KOPT-K1 (cell line): ENCODE measurements around the gene DDX39A.
"Not testable (repeated sequence)": the region's sequence is repeated elsewhere in the genome, so short reads cannot be mapped to it uniquely, and the experiment has no call there.

Source experiments
- H3K27ac ChIP-seq: fragments of 200-600 bp; sonication (generic); 2 replicates; pipeline ENCODE4 v1.5.1; 2016; ENCODE audit warnings: antibody characterized with exemption, mild to moderate bottlenecking, low read depth, low read length; ENCODE audit not compliant: poor library complexity, severe bottlenecking
- H3K36me3 ChIP-seq: fragments of 200-600 bp; sonication (generic); 2 replicates; pipeline ENCODE4 v1.5.1; 2017; ENCODE audit warnings: antibody characterized with exemption, mild to moderate bottlenecking, low read length, moderate library complexity; ENCODE audit not compliant: insufficient read depth
- H3K9me3 ChIP-seq: fragments of 200-600 bp; sonication (generic); 2 replicates; pipeline ENCODE4 v1.5.1; 2017; ENCODE audit warnings: antibody characterized with exemption, low read length, mild to moderate bottlenecking; ENCODE audit not compliant: insufficient read depth, poor library complexity, severe bottlenecking

The DDX39A gene

DNA sequence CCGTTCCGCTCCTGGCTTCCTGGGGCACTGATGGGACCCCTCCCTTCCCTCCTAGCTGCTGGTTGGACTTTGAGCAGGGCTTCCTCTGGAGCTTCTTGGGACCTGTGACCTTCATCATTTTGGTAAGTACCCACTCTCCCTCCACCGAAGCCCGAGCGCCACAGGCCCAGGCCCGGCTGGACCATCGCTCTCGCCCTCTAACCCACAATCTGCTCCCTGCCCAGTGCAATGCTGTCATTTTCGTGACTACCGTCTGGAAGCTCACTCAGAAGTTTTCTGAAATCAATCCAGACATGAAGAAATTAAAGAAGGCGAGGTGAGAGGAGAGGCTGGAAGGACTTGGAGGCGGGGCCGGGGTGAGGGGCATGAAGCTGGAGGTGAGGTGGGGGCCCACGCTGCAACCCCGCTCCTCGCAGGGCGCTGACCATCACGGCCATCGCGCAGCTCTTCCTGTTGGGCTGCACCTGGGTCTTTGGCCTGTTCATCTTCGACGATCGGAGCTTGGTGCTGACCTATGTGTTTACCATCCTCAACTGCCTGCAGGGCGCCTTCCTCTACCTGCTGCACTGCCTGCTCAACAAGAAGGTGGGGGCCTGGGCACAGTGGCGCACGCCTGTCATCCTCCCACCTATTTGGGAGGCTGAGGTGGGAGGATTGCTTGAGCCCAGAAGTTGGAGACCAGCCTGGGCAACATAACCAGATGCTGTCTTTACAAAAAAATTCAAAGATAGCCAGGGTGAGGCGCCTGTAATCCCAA lies 12.3 kb downstream of the DDX39A start:
- H3K36me3 ChIP-seq: peaks cover 97% of the 10 kb centered on the region
- no peak overlapping the region for H3K27ac ChIP-seq
- H3K9me3 ChIP-seq: no peaks in the 10 kb centered on the region

- Histone ChIP-seq H3K9me3 (no peaks in the 10 kb centered on the region), H3K36me3 (peaks cover 97% of the 10 kb centered on the region), H3K27ac (no peak overlapping the region)
Measured at GRCh38 chr19:14405758-14406644, 13.1 kb downstream of the DDX39A start.

GRCh38 chr19:14405380-14405757 lies 13.8 kb downstream of the DDX39A start:
- no peaks in the 10 kb centered on the region for H3K9me3 ChIP-seq
- H3K36me3 ChIP-seq: peaks cover 97% of the 10 kb centered on the region
- no peak overlapping the region for H3K27ac ChIP-seq

DNA sequence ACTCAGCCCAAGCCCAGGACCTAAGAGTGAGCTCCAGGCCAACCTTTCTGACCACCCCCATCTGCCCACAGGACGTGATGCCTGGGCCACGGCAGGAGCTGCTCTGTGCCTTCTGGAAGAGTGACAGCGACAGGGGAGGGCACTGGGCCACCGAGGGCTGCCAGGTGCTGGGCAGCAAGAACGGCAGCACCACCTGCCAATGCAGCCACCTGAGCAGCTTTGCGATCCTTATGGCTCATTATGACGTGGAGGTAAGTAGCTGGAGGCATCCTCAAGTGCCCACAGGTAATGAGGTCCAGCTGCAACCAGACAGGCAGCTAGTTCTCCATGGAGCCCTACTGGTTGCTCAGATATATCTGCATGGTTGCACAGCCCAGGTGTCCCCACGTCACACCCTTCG lies 14.8 kb downstream of the DDX39A start:
- Histone ChIP-seq H3K27ac (no peak overlapping the region), H3K36me3 (peaks cover 93% of the 10 kb centered on the region), H3K9me3 (no peaks in the 10 kb centered on the region)

- H3K27ac ChIP-seq, H3K9me3 ChIP-seq: not testable (repeated sequence)
- H3K36me3 ChIP-seq: peaks cover 88% of the 10 kb centered on the region
Measured at GRCh38 chr19:14403145-14403930, 15.8 kb downstream of the DDX39A start.

GRCh38 chr19:14402332-14403144 lies 16.6 kb downstream of the DDX39A start:
- H3K36me3 ChIP-seq: peaks cover 85% of the 10 kb centered on the region
- no peaks in the 10 kb centered on the region for H3K9me3 ChIP-seq
- no peak overlapping the region for H3K27ac ChIP-seq

GRCh38 chr19:14401468-14402195 lies 17.5 kb downstream of the DDX39A start:
- Histone ChIP-seq H3K9me3 (no peaks in the 10 kb centered on the region), H3K27ac (no peak overlapping the region), H3K36me3 (peaks cover 76% of the 10 kb centered on the region)

- H3K27ac ChIP-seq: no peak overlapping the region
- peaks cover 76% of the 10 kb centered on the region for H3K36me3 ChIP-seq
- no peaks in the 10 kb centered on the region for H3K9me3 ChIP-seq
Measured at GRCh38 chr19:14400951-14401431, 18.1 kb downstream of the DDX39A start.

DNA sequence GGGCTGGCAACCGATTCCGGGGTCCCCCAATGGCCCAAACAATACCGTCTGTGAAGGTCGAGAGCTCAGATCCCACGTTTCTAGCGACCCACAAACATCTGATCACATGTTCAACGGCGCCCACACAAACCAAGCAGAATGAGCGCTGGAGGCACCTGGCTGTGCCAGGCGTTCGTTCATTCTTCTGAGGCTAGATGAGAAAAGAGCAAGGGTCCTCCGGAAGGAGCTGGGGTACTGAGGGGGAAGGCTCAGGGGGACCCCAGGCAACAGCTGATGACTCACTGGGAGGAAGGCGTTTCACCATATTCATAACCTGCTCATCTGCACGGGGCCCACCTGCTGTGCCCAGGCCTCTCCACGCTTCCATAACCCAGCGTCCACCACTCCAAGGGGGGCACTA lies 22.0 kb downstream of the DDX39A start:
- H3K27ac ChIP-seq, H3K9me3 ChIP-seq: not testable (repeated sequence)
- H3K36me3 ChIP-seq: peaks cover 78% of the 10 kb centered on the region

GRCh38 chr19:14396730-14397129 lies 22.4 kb downstream of the DDX39A start:
- H3K36me3 ChIP-seq: peaks cover 78% of the 10 kb centered on the region
- not testable (repeated sequence) for H3K27ac ChIP-seq, H3K9me3 ChIP-seq

GRCh38 chr19:14395710-14396336 lies 23.3 kb downstream of the DDX39A start:
- Histone ChIP-seq H3K36me3 (peaks cover 78% of the 10 kb centered on the region), H3K9me3 (no peaks in the 10 kb centered on the region), H3K27ac (no peak overlapping the region)

- peaks cover 79% of the 10 kb centered on the region for H3K36me3 ChIP-seq
Measured at GRCh38 chr19:14395262-14395661, 23.9 kb downstream of the DDX39A start.

DNA sequence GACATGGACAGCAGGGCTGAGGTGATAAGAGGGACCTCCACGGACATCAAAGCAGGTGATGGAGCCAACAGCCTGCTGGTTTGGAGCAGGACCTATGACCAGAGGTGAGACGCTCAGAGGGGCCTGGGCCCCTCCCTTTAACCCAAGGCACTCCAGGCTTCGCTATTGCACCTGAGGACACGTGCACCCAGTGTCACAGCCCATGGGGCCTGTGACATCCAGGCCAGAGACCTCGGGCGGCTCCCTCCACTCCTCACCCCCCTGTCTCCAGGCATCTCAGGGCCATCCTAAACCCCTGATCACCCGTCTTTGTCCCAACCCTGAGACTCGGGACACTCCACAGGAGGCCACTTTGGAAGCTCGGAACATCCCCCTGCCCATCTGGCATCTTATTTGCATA lies 25.0 kb downstream of the DDX39A start:
- H3K9me3 ChIP-seq: no peaks in the 10 kb centered on the region
- peaks cover 74% of the 10 kb centered on the region for H3K36me3 ChIP-seq
- H3K27ac ChIP-seq: no peak overlapping the region

More at GRCh38 chr19:14395262-14395661, 23.9 kb downstream of the DDX39A start:
- Histone ChIP-seq H3K9me3 (no peaks in the 10 kb centered on the region), H3K27ac (no peak overlapping the region)
